ENCODE measurements around the gene VIPR1. TPM values are rescaled to one million over a fixed set of nuclear protein-coding genes. Genes with fewer than 3 reads are reported as not detected.
A peak's percentile ranks its signal among the peaks of the same experiment; 100 is the strongest.

Gene VIPR1
- total RNA-seq, 1 experiment from 2014 or later = 19.2 TPM

GRCh38 chr3:42504334-42505127 is 2.1 kb downstream of the VIPR1 start:
- H3K27me3 Mint-ChIP-seq (ENCODE audit: unreplicated experiment) = peaks cover 18% of the 10 kb centered on the region
- peak overlapping the region; percentile 80 for H3K4me3 Mint-ChIP-seq (ENCODE audit: low read depth, unreplicated experiment)
- BruUV-seq (replicated peaks) = no TSS peak
- DNase-seq = no peak
- CTCF ChIA-PET = no interaction called here
- no peak for TF ChIP-seq CTCF (IDR thresholded peaks at IDR 0.05; ENCODE audit: unreplicated experiment)
- no peaks in the 10 kb centered on the region for H3K9me3 Mint-ChIP-seq (ENCODE audit: low read depth, unreplicated experiment)
- H3K4me1 Mint-ChIP-seq (ENCODE audit: low read depth, unreplicated experiment) = peaks cover 36% of the 10 kb centered on the region
- peaks cover 25% of the 10 kb centered on the region for H3K36me3 Mint-ChIP-seq (ENCODE audit: insufficient read depth, unreplicated experiment)
- intact Hi-C loops (cut with micrococcal nuclease; ENCODE audit: unreplicated experiment) = loop anchor here (5.0 kb wide), 2 partner anchors 32 to 62 kb away; no protein-coding TSS in a partner anchor
- no peak overlapping the region for H3K27ac Mint-ChIP-seq (ENCODE audit: unreplicated experiment)

- CTCF ChIA-PET = no interaction called here
- DNase-seq = no peak
- Mint-ChIP-seq H3K27ac (ENCODE audit: unreplicated experiment) (no peak overlapping the region), H3K27me3 (ENCODE audit: unreplicated experiment) (peaks cover 13% of the 10 kb centered on the region), H3K36me3 (ENCODE audit: insufficient read depth, unreplicated experiment) (peaks cover 25% of the 10 kb centered on the region), H3K4me1 (ENCODE audit: low read depth, unreplicated experiment) (peaks cover 36% of the 10 kb centered on the region), H3K9me3 (ENCODE audit: low read depth, unreplicated experiment) (no peaks in the 10 kb centered on the region), H3K4me3 (ENCODE audit: low read depth, unreplicated experiment) (no peak overlapping the region)
- BruUV-seq (replicated peaks) = no TSS peak
- intact Hi-C loops (cut with micrococcal nuclease; ENCODE audit: unreplicated experiment) = loop anchor here (5.0 kb wide), 2 partner anchors 33 to 63 kb away; no protein-coding TSS in a partner anchor
- TF ChIP-seq CTCF (IDR thresholded peaks at IDR 0.05; ENCODE audit: unreplicated experiment) = no peak
Measured at GRCh38 chr3:42505128-42505848, 2.8 kb downstream of the VIPR1 start.

GRCh38 chr3:42505849-42506410 is 3.5 kb downstream of the VIPR1 start:
- intact Hi-C loops (cut with micrococcal nuclease; ENCODE audit: unreplicated experiment) = loop anchor here (5.0 kb wide), 2 partner anchors 34 to 64 kb away; no protein-coding TSS in a partner anchor
- DNase-seq = no peak
- Mint-ChIP-seq H3K9me3 (ENCODE audit: low read depth, unreplicated experiment) (no peaks in the 10 kb centered on the region), H3K4me3 (ENCODE audit: low read depth, unreplicated experiment) (no peak overlapping the region), H3K27ac (ENCODE audit: unreplicated experiment) (no peak overlapping the region), H3K36me3 (ENCODE audit: insufficient read depth, unreplicated experiment) (peaks cover 25% of the 10 kb centered on the region), H3K27me3 (ENCODE audit: unreplicated experiment) (peaks cover 6% of the 10 kb centered on the region), H3K4me1 (ENCODE audit: low read depth, unreplicated experiment) (peaks cover 32% of the 10 kb centered on the region)
- no TSS peak for BruUV-seq (replicated peaks)
- no peak for TF ChIP-seq CTCF (IDR thresholded peaks at IDR 0.05; ENCODE audit: unreplicated experiment)
- CTCF ChIA-PET = no interaction called here

GRCh38 chr3:42507252-42507651 is 4.8 kb downstream of the VIPR1 start:
- no TSS peak for BruUV-seq (replicated peaks)
- H3K4me3 Mint-ChIP-seq (ENCODE audit: low read depth, unreplicated experiment) = no peak overlapping the region
- peak overlapping the region; percentile 75 for H3K27ac Mint-ChIP-seq (ENCODE audit: unreplicated experiment)
- no peak for TF ChIP-seq CTCF (IDR thresholded peaks at IDR 0.05; ENCODE audit: unreplicated experiment)
- DNase-seq = peak; percentile 60
- H3K36me3 Mint-ChIP-seq (ENCODE audit: insufficient read depth, unreplicated experiment) = peaks cover 20% of the 10 kb centered on the region
- no peaks in the 10 kb centered on the region for H3K9me3 Mint-ChIP-seq (ENCODE audit: low read depth, unreplicated experiment)
- CTCF ChIA-PET = interaction anchor here (0.6 to 1.2 kb wide), 3 partner anchors 17 to 278 kb away, joined by 3 to 9 read pairs (median 3); no protein-coding TSS in a partner anchor
- H3K4me1 Mint-ChIP-seq (ENCODE audit: low read depth, unreplicated experiment) = peaks cover 22% of the 10 kb centered on the region
- no peaks in the 10 kb centered on the region for H3K27me3 Mint-ChIP-seq (ENCODE audit: unreplicated experiment)
- intact Hi-C loops (cut with micrococcal nuclease; ENCODE audit: unreplicated experiment) = loop anchor here (5.0 kb wide), 2 partner anchors 35 to 65 kb away; no protein-coding TSS in a partner anchor
